Mucosa of rectum (tissue), 2 donors: ENCODE measurements around the gene PTCH2.
A peak's percentile ranks its signal among the peaks of the same experiment; 100 is the strongest.
"Not testable (repeated sequence)": the region's sequence is repeated elsewhere in the genome, so short reads cannot be mapped to it uniquely, and the experiment has no call there.

Experiments
- H3K27ac ChIP-seq, 2 donors: one replicate each; pipeline ENCODE4 v1.7.0; 2013; ENCODE audit warnings: inconsistent platforms in 2 of 2, low read depth in 2 of 2, low read length in 2 of 2
- H3K27me3 ChIP-seq, 2 donors: one replicate each; pipeline ENCODE4 v1.7.0; 2013; ENCODE audit warnings: low read length in 2 of 2; ENCODE audit not compliant: control insufficient read depth in 2 of 2, insufficient read depth in 2 of 2
- H3K36me3 ChIP-seq, 2 donors: one replicate each; pipeline ENCODE4 v1.7.0; 2013; ENCODE audit warnings: low read length in 2 of 2; ENCODE audit not compliant: control insufficient read depth in 2 of 2, insufficient read depth in 2 of 2
- H3K4me1 ChIP-seq, 2 donors: one replicate each; pipeline ENCODE4 v1.7.0; 2013; ENCODE audit warnings: low read length in 2 of 2, mild to moderate bottlenecking in 1 of 2; ENCODE audit not compliant: control insufficient read depth in 2 of 2, insufficient read depth in 2 of 2
- H3K4me3 ChIP-seq, 2 donors: one replicate each; pipeline ENCODE4 v1.7.0; 2013; ENCODE audit warnings: low read length in 2 of 2
- H3K9ac ChIP-seq, 2 donors: one replicate each; pipeline ENCODE4 v1.7.0; 2013; ENCODE audit warnings: low read length in 2 of 2, low read depth in 1 of 2, mild to moderate bottlenecking in 1 of 2
- H3K9me3 ChIP-seq, 2 donors: one replicate each; pipeline ENCODE4 v1.7.0; 2013; ENCODE audit warnings: low read length in 2 of 2; ENCODE audit not compliant: control insufficient read depth in 2 of 2
- donor health status: healthy.
- donor health status: Normal muscosa, but diverticular disease.

The PTCH2 gene

GRCh38 chr1:44842486-44842861 lies 579 bp downstream of the PTCH2 start:
- Histone ChIP-seq H3K27me3 (peaks cover 0 to 5% of the 10 kb centered on the region in 2 donors), H3K4me3 (peak overlapping the region; percentile 54 to 61), H3K27ac (no peak overlapping the region), H3K9me3 (no peaks in the 10 kb centered on the region), H3K4me1 (peaks cover 4 to 5% of the 10 kb centered on the region in 2 donors), H3K9ac (peak overlapping the region in 1 of 2 donors; percentile 56), H3K36me3 (no peaks in the 10 kb centered on the region)

GRCh38 chr1:44839576-44839975 lies 3.5 kb downstream of the PTCH2 start:
- peaks cover 4 to 5% of the 10 kb centered on the region in 2 donors for H3K4me1 ChIP-seq

GRCh38 chr1:44838294-44838693 lies 4.8 kb downstream of the PTCH2 start:
- not testable (repeated sequence) for H3K4me1 ChIP-seq, H3K36me3 ChIP-seq, H3K9me3 ChIP-seq, H3K9ac ChIP-seq, H3K27ac ChIP-seq, H3K4me3 ChIP-seq, H3K27me3 ChIP-seq

More at GRCh38 chr1:44839576-44839975, 3.5 kb downstream of the PTCH2 start:
- Histone ChIP-seq H3K36me3 (no peaks in the 10 kb centered on the region), H3K9ac (no peak overlapping the region), H3K4me3 (no peak overlapping the region), H3K27me3 (peaks cover 0 to 5% of the 10 kb centered on the region in 2 donors), H3K27ac (no peak overlapping the region), H3K9me3 (no peaks in the 10 kb centered on the region)

- Histone ChIP-seq H3K4me1 (no peaks in the 10 kb centered on the region), H3K36me3 (no peaks in the 10 kb centered on the region), H3K9me3 (no peaks in the 10 kb centered on the region), H3K27me3 (no peaks in the 10 kb centered on the region), H3K9ac (no peak overlapping the region), H3K27ac (no peak overlapping the region), H3K4me3 (peak overlapping the region in 1 of 2 donors; percentile 35)
Measured at GRCh38 chr1:44835738-44836675, 7.0 kb downstream of the PTCH2 start.

DNA sequence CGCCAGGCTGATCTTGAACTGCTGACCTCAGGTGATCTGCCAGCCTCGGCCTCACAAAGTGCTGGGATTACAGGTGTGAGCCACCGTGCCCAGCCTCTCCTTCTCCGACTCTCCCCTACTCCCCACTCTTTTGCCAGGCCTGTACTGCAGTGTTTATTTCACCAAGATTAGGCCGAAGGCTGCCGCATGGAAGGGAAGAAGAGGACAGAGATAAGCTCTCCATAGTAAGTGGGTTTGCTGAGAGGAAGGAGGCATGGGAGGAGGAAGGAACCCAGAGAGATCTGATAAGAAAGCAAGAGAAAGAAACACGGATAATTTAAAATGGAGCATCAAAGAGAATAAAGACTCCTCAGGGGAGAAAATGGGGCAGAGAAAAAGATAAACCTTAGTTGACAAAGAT lies 8.7 kb downstream of the PTCH2 start:
- no peaks in the 10 kb centered on the region for H3K27me3 ChIP-seq
- H3K4me1 ChIP-seq, result no peaks in the 10 kb centered on the region
- no peaks in the 10 kb centered on the region for H3K9me3 ChIP-seq
- no peak overlapping the region for H3K9ac ChIP-seq
- H3K36me3 ChIP-seq, result no peaks in the 10 kb centered on the region
- H3K4me3 ChIP-seq, result no peak overlapping the region
- H3K27ac ChIP-seq, result no peak overlapping the region

DNA sequence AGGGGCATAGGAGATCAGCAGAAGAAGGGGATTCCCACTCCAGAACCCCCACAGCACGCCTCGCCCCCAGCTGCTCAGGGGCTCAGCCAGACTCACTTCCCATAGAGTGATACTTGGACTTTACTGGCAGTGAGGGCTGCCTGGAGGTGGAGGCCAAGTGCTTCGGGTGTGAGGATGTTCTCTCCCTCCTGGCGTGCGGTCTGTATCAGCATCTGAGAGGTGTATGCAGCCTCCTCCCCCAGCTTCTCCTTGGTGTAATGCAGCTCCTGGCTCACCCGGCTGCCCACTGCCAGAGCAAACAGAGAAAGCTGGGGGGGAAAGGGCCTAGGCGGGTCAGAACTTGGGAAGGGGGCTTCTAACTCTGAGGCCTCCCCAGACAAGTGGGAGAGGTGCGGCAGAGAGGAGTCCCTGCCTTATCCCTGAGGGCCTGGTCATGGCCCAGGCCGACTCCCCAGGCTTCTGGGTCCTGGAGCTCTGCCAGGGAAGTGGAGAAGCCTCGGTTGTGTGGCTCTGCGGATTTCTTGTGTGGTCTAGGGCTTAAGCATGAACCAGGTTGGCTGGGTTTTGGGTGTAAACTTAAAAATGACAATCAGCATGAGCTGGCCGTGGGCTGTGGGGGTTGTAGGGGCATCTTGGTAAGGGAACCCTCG lies 10.9 kb downstream of the PTCH2 start:
- no peaks in the 10 kb centered on the region for H3K4me1 ChIP-seq

DNA sequence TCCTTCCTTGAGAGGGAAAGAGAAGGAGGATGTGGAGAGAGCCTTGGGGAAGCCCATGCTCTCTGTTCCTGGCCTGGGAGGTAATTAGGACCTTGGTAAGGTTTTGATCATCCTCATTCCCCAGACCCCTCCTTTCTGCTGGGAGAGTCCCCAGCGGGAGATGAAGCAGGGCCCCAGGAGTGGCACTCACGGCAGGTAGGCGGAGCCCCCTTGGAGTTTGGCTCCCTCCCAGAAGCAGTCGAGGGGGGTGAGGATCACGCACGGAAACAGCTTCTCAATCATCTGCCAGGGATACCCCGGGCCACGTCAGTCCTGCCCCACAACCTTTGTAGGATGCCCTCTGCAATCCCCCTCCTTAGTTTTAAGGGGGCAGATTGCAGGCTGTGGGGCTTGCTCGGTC lies 11.5 kb downstream of the PTCH2 start:
- Histone ChIP-seq H3K36me3 (no peaks in the 10 kb centered on the region), H3K27me3 (no peaks in the 10 kb centered on the region), H3K9me3 (no peaks in the 10 kb centered on the region), H3K4me3 (no peak overlapping the region), H3K9ac (no peak overlapping the region), H3K4me1 (no peaks in the 10 kb centered on the region), H3K27ac (no peak overlapping the region)

More for the DNA sequence above, 10.9 kb downstream of the PTCH2 start:
- Histone ChIP-seq H3K27ac (no peak overlapping the region), H3K9me3 (no peaks in the 10 kb centered on the region), H3K36me3 (no peaks in the 10 kb centered on the region), H3K9ac (no peak overlapping the region), H3K4me3 (no peak overlapping the region), H3K27me3 (no peaks in the 10 kb centered on the region)

DNA sequence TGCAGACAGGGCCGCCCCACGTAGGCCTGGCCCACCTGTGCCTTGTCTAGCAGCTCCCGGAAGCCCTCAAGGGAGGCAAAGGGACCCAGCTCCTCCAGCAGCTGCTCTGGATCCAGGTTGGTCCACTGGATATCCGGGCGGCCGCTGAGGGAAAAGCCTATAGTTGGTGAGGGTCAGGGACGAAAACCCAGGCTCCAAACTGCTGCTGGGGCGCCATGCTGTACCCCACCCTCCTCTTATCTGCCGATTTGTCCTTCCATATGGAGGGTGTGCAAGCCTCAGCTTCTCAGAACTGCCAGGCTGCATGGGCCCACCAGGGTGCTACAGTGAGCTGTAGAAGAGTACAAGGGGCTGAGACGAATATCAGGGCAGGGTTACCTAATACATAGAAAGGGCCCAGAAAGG lies 12.2 kb downstream of the PTCH2 start:
- Histone ChIP-seq H3K36me3 (no peaks in the 10 kb centered on the region), H3K27me3 (no peaks in the 10 kb centered on the region), H3K9me3 (no peaks in the 10 kb centered on the region), H3K4me3 (no peak overlapping the region), H3K27ac (no peak overlapping the region), H3K4me1 (no peaks in the 10 kb centered on the region), H3K9ac (no peak overlapping the region)

DNA sequence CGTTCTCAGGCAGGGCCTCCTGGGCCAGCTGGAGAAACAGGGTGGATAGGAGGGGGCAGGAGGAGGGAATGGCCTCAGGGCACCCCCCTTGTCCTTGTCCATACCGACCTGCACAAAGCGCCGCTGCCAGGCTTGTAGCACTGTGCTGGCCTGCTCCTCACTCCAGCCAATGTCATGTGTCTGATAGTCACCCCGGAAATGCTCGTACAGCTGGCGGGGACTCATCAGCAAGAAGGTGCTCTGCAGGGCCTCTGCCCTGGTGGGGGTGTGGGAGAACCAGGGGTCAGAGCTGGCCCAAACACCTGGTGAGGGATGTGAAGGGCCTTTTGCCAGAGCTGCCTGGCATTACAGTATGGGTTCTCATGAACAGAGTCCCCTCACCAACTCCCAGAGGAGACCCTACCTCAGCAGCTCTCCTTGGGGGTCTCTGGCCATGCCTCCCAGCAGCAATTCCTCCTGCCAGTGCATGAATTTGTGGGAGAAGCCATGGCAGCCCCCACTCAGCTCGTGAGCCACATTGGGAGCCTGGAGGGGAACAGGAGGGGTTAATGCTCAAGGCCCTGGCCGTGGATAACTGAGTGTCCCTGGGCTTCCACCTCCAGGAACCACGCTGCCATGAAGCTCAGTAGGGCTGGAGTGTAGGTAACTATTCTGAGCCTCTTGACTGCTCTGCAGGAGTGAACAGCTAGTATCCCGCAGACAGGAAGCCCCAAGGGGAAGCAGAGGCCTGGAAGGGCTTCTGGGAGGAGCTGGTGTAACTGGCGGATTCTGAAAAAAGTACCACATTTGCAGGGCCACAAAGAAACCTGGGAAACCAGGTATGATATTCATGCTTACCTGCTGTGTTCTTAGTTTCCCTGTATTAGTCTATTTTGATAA lies 13.3 kb downstream of the PTCH2 start:
- Histone ChIP-seq H3K27ac (no peak overlapping the region), H3K36me3 (no peaks in the 10 kb centered on the region), H3K4me1 (no peaks in the 10 kb centered on the region), H3K4me3 (no peak overlapping the region), H3K27me3 (no peaks in the 10 kb centered on the region), H3K9me3 (no peaks in the 10 kb centered on the region), H3K9ac (no peak overlapping the region)
